OCI-LY3 (cell line): ENCODE results near the gene SSC5D.

Experiments
- CTCF ChIP-seq: fragments of 200-600, 300-600 bp; sonication (generic); IDR thresholded peaks from 2 replicates; pipeline ENCODE4 v1.5.1; 2014; ENCODE audit warnings: antibody characterized with exemption, low read length, low read depth
- EZH2phosphoT487 ChIP-seq: fragments of 200-600 bp; shearing (Covaris generic); IDR thresholded peaks from 2 replicates; pipeline ENCODE4 v1.6.1; 2018; ENCODE audit warnings: antibody characterized with exemption, mixed run types, low read depth

GRCh38 chr19:55440411-55441105 is 47.7 kb upstream of the SSC5D start:
- TF ChIP-seq CTCF (no peak), EZH2phosphoT487 (no peak)
